ENCODE results near the gene TCF4. TPM values are rescaled to one million over a fixed set of nuclear protein-coding genes. Genes with fewer than 3 reads are reported as not detected.

TCF4 gene
- total RNA-seq, 1 experiment from 2014 or later: 55.8 TPM

- no peak for DNase-seq (ENCODE audit: low read depth in 1 of 2, low spot score in 2 of 2)
- H3K4me1 ChIP-seq (replicated peaks): no peaks in the 10 kb centered on the region
- peaks cover 7% of the 10 kb centered on the region; the same call in 1 of the 2 replicates for H3K36me3 ChIP-seq
- H3K27ac ChIP-seq: no peak overlapping the region
- H3K9me3 ChIP-seq (replicated peaks): no peaks in the 10 kb centered on the region
- no peaks in the 10 kb centered on the region for H3K27me3 ChIP-seq (replicated peaks)
- H3K4me3 ChIP-seq: no peak overlapping the region
These were observed 129.4 kb downstream of the TCF4 start for GRCh38 chr18:55458456-55459203.

- Histone ChIP-seq H3K27me3 (replicated peaks) (no peaks in the 10 kb centered on the region), H3K27ac (no peak overlapping the region), H3K9me3 (replicated peaks) (no peaks in the 10 kb centered on the region), H3K36me3 (peaks cover 7% of the 10 kb centered on the region; the same call in 1 of the 2 replicates), H3K4me1 (replicated peaks) (no peaks in the 10 kb centered on the region), H3K4me3 (no peak overlapping the region)
- no peak for DNase-seq (ENCODE audit: low read depth in 1 of 2, low spot score in 2 of 2)
These were observed 131.0 kb downstream of the TCF4 start for GRCh38 chr18:55457028-55457427.

GRCh38 chr18:55455938-55456337 is 132.1 kb downstream of the TCF4 start:
- Histone ChIP-seq H3K27ac (no peak overlapping the region), H3K36me3 (peaks cover 3% of the 10 kb centered on the region; the same call in 1 of the 2 replicates), H3K27me3 (replicated peaks) (no peaks in the 10 kb centered on the region), H3K4me1 (replicated peaks) (no peaks in the 10 kb centered on the region), H3K4me3 (no peak overlapping the region), H3K9me3 (replicated peaks) (no peaks in the 10 kb centered on the region)
- DNase-seq (ENCODE audit: low read depth in 1 of 2, low spot score in 2 of 2): no peak

- Histone ChIP-seq H3K27me3 (replicated peaks) (no peaks in the 10 kb centered on the region), H3K4me3 (no peak overlapping the region), H3K4me1 (replicated peaks) (no peaks in the 10 kb centered on the region), H3K9me3 (replicated peaks) (no peaks in the 10 kb centered on the region), H3K36me3 (no peaks in the 10 kb centered on the region), H3K27ac (no peak overlapping the region)
- no peak for DNase-seq (ENCODE audit: low read depth in 1 of 2, low spot score in 2 of 2)
These were observed 134.8 kb downstream of the TCF4 start for GRCh38 chr18:55453186-55453585.

- no peaks in the 10 kb centered on the region for H3K27me3 ChIP-seq (replicated peaks)
- no peak overlapping the region for H3K27ac ChIP-seq
- no peaks in the 10 kb centered on the region for H3K4me1 ChIP-seq (replicated peaks)
- no peaks in the 10 kb centered on the region for H3K9me3 ChIP-seq (replicated peaks)
- H3K4me3 ChIP-seq: no peak overlapping the region
- H3K36me3 ChIP-seq: no peaks in the 10 kb centered on the region
- no peak for DNase-seq (ENCODE audit: low read depth in 1 of 2, low spot score in 2 of 2)
These were observed 135.8 kb downstream of the TCF4 start for GRCh38 chr18:55452123-55452611.

- Histone ChIP-seq H3K4me3 (no peak overlapping the region), H3K27me3 (replicated peaks) (no peaks in the 10 kb centered on the region), H3K9me3 (replicated peaks) (no peaks in the 10 kb centered on the region), H3K36me3 (no peaks in the 10 kb centered on the region), H3K4me1 (replicated peaks) (no peaks in the 10 kb centered on the region), H3K27ac (no peak overlapping the region)
- DNase-seq (ENCODE audit: low read depth in 1 of 2, low spot score in 2 of 2): no peak
These were observed 138.4 kb downstream of the TCF4 start for GRCh38 chr18:55449412-55450140.

GRCh38 chr18:55448420-55448819 is 139.6 kb downstream of the TCF4 start:
- Histone ChIP-seq H3K27ac (no peak overlapping the region), H3K4me1 (replicated peaks) (no peaks in the 10 kb centered on the region), H3K36me3 (no peaks in the 10 kb centered on the region), H3K4me3 (no peak overlapping the region), H3K27me3 (replicated peaks) (no peaks in the 10 kb centered on the region), H3K9me3 (replicated peaks) (no peaks in the 10 kb centered on the region)
- no peak for DNase-seq (ENCODE audit: low read depth in 1 of 2, low spot score in 2 of 2)

- Histone ChIP-seq H3K27me3 (replicated peaks) (no peaks in the 10 kb centered on the region), H3K27ac (no peak overlapping the region), H3K4me3 (no peak overlapping the region), H3K9me3 (replicated peaks) (no peaks in the 10 kb centered on the region), H3K4me1 (replicated peaks) (no peaks in the 10 kb centered on the region), H3K36me3 (no peaks in the 10 kb centered on the region)
- no peak for DNase-seq (ENCODE audit: low read depth in 1 of 2, low spot score in 2 of 2)
These were observed 140.3 kb downstream of the TCF4 start for GRCh38 chr18:55447672-55448018.

- Histone ChIP-seq H3K27me3 (replicated peaks) (no peaks in the 10 kb centered on the region), H3K36me3 (no peaks in the 10 kb centered on the region), H3K4me3 (no peak overlapping the region)
These were observed 140.9 kb downstream of the TCF4 start for GRCh38 chr18:55446996-55447671.

GRCh38 chr18:55444536-55444935 is 143.5 kb downstream of the TCF4 start:
- Histone ChIP-seq H3K4me1 (replicated peaks) (no peaks in the 10 kb centered on the region), H3K36me3 (no peaks in the 10 kb centered on the region), H3K4me3 (no peak overlapping the region), H3K27me3 (replicated peaks) (no peaks in the 10 kb centered on the region), H3K9me3 (replicated peaks) (no peaks in the 10 kb centered on the region), H3K27ac (no peak overlapping the region)
- DNase-seq (ENCODE audit: low read depth in 1 of 2, low spot score in 2 of 2): no peak

More at GRCh38 chr18:55446996-55447671, 140.9 kb downstream of the TCF4 start:
- no peak for DNase-seq (ENCODE audit: low read depth in 1 of 2, low spot score in 2 of 2)
- H3K27ac ChIP-seq: no peak overlapping the region
- no peaks in the 10 kb centered on the region for H3K4me1 ChIP-seq (replicated peaks)
- H3K9me3 ChIP-seq (replicated peaks): no peaks in the 10 kb centered on the region

GRCh38 chr18:55443776-55444175 is 144.2 kb downstream of the TCF4 start:
- Histone ChIP-seq H3K4me1 (replicated peaks) (no peaks in the 10 kb centered on the region), H3K27ac (no peak overlapping the region), H3K9me3 (replicated peaks) (no peaks in the 10 kb centered on the region), H3K27me3 (replicated peaks) (no peaks in the 10 kb centered on the region), H3K4me3 (no peak overlapping the region), H3K36me3 (no peaks in the 10 kb centered on the region)
- DNase-seq (ENCODE audit: low read depth in 1 of 2, low spot score in 2 of 2): no peak

- H3K27ac ChIP-seq: no peak overlapping the region
- no peaks in the 10 kb centered on the region for H3K36me3 ChIP-seq
- DNase-seq (ENCODE audit: low read depth in 1 of 2, low spot score in 2 of 2): no peak
These were observed 145.4 kb downstream of the TCF4 start for GRCh38 chr18:55442561-55442960.

GRCh38 chr18:55440988-55441387 is 147.0 kb downstream of the TCF4 start:
- Histone ChIP-seq H3K36me3 (no peaks in the 10 kb centered on the region), H3K4me3 (no peak overlapping the region), H3K9me3 (replicated peaks) (no peaks in the 10 kb centered on the region; the same call in 1 of the 2 replicates), H3K27ac (no peak overlapping the region), H3K27me3 (replicated peaks) (no peaks in the 10 kb centered on the region), H3K4me1 (replicated peaks) (no peaks in the 10 kb centered on the region)
- no peak for DNase-seq (ENCODE audit: low read depth in 1 of 2, low spot score in 2 of 2)

More at GRCh38 chr18:55442561-55442960, 145.4 kb downstream of the TCF4 start:
- H3K4me1 ChIP-seq (replicated peaks): no peaks in the 10 kb centered on the region
- no peaks in the 10 kb centered on the region for H3K27me3 ChIP-seq (replicated peaks)
- H3K9me3 ChIP-seq (replicated peaks): no peaks in the 10 kb centered on the region; the same call in 1 of the 2 replicates
- H3K4me3 ChIP-seq: no peak overlapping the region

- no peak for DNase-seq (ENCODE audit: low read depth in 1 of 2, low spot score in 2 of 2)
- Histone ChIP-seq H3K4me1 (replicated peaks) (no peaks in the 10 kb centered on the region), H3K36me3 (no peaks in the 10 kb centered on the region; the same call in 1 of the 2 replicates), H3K27me3 (replicated peaks) (no peaks in the 10 kb centered on the region), H3K27ac (no peak overlapping the region), H3K9me3 (replicated peaks) (no peaks in the 10 kb centered on the region; the same call in 1 of the 2 replicates), H3K4me3 (no peak overlapping the region)
These were observed 148.9 kb downstream of the TCF4 start for GRCh38 chr18:55439056-55439455.
